SK-N-SH treated with all-trans-retinoic acid at 6 μM for 48 hours (cell line): ENCODE data around the gene NHSL2.

ENCODE experiments used
- ATAC-seq: fragments of 200-7000 bp; cut with Tn5 transposase; 3 replicates; pipeline ENCODE4 v1.9.1; 2020; ENCODE audit warnings: mild to moderate bottlenecking, moderate library complexity
- ARNTL ChIP-seq: fragments of 450-650 bp; formaldehyde crosslinking; IDR thresholded peaks from 2 replicates; pipeline ENCODE4 v1.5.0; 2020; ENCODE audit warnings: low read depth, mild to moderate bottlenecking, moderate library complexity, borderline replicate concordance
- BACH2 ChIP-seq: fragments of 250-450 bp; sonication (Bioruptor Pico); IDR thresholded peaks from 2 replicates; pipeline ENCODE4 v1.9.0; 2021; ENCODE audit warnings: mild to moderate bottlenecking, borderline replicate concordance
- CREB5 ChIP-seq: fragments of 250-450 bp; sonication (Bioruptor Pico); IDR thresholded peaks from 2 replicates; pipeline ENCODE4 v1.5.1; 2020; ENCODE audit warnings: low read depth, mild to moderate bottlenecking, moderate library complexity
- CSDC2 ChIP-seq: fragments of 250-450 bp; sonication (Bioruptor Pico); IDR thresholded peaks from 2 replicates; pipeline ENCODE4 v1.5.0; 2020; ENCODE audit warnings: mild to moderate bottlenecking, moderate library complexity
- CSRNP3 ChIP-seq: fragments of 250-450 bp; sonication (Bioruptor Pico); IDR thresholded peaks from 2 replicates; pipeline ENCODE4 v1.5.1; 2021; ENCODE audit warnings: mild to moderate bottlenecking, moderate library complexity
- ESRRG ChIP-seq: fragments of 250-450 bp; sonication (Bioruptor Pico); IDR thresholded peaks from 2 replicates; pipeline ENCODE4 v1.6.1; 2021; ENCODE audit warnings: mild to moderate bottlenecking
- ISL1 ChIP-seq: fragments of 250-450 bp; sonication (Bioruptor Pico); IDR thresholded peaks from 2 replicates; pipeline ENCODE4 v2.1.2; 2022; ENCODE audit warnings: mild to moderate bottlenecking, moderate library complexity
- OSR1 ChIP-seq: fragments of 250-450 bp; sonication (Bioruptor Pico); IDR thresholded peaks from 2 replicates; pipeline ENCODE4 v1.8.0; 2022; ENCODE audit warnings: moderate library complexity, mild to moderate bottlenecking, inconsistent platforms
- PATZ1 ChIP-seq: fragments of 250-450 bp; sonication (Bioruptor Pico); IDR thresholded peaks from 2 replicates; pipeline ENCODE4 v1.8.0; 2020; ENCODE audit warnings: mild to moderate bottlenecking, moderate library complexity, borderline replicate concordance
- POU6F1 ChIP-seq: fragments of 250-450 bp; sonication (Bioruptor Pico); IDR thresholded peaks from 2 replicates; pipeline ENCODE4 v1.8.0; 2021; ENCODE audit warnings: low read depth, mild to moderate bottlenecking, moderate library complexity, borderline replicate concordance
- RARB ChIP-seq: fragments of 250-450 bp; sonication (Bioruptor Pico); IDR thresholded peaks from 2 replicates; pipeline ENCODE4 v1.8.0; 2021; ENCODE audit warnings: mild to moderate bottlenecking, moderate library complexity
- SNAI2 ChIP-seq: fragments of 250-450 bp; sonication (Bioruptor Pico); IDR thresholded peaks from 2 replicates; pipeline ENCODE4 v1.5.0; 2020; ENCODE audit warnings: mild to moderate bottlenecking, moderate library complexity
- TOX ChIP-seq: fragments of 250-450 bp; sonication (Bioruptor Pico); IDR thresholded peaks from 2 replicates; pipeline ENCODE4 v1.8.0; 2021; ENCODE audit warnings: mild to moderate bottlenecking, moderate library complexity, borderline replicate concordance
- TSHZ2 ChIP-seq: fragments of 250-450 bp; sonication (Bioruptor Pico); IDR thresholded peaks from 2 replicates; pipeline ENCODE4 v1.5.0; 2020; ENCODE audit warnings: mild to moderate bottlenecking, moderate library complexity
- ZC3H10 ChIP-seq: fragments of 250-450 bp; sonication (Bioruptor Pico); IDR thresholded peaks from 2 replicates; pipeline ENCODE4 v1.5.1; 2021; ENCODE audit warnings: mild to moderate bottlenecking, moderate library complexity
- ZFP30 ChIP-seq: fragments of 450-650 bp; formaldehyde crosslinking; IDR thresholded peaks from 2 replicates; pipeline ENCODE4 v1.5.0; 2022; ENCODE audit warnings: mild to moderate bottlenecking, moderate library complexity
- ZNF565 ChIP-seq: fragments of 450-650 bp; formaldehyde crosslinking; conservative IDR thresholded peaks from 2 replicates; pipeline ENCODE4 v1.5.0; 2020; ENCODE audit warnings: low read depth, mild to moderate bottlenecking, moderate library complexity
- ZNF70 ChIP-seq: fragments of 450-650 bp; formaldehyde crosslinking; IDR thresholded peaks from 2 replicates; pipeline ENCODE4 v1.5.0; 2020; ENCODE audit warnings: mild to moderate bottlenecking, moderate library complexity

The NHSL2 gene

GRCh38 chrX:71871367-71871766 lies 39.3 kb upstream of the NHSL2 start:
- ATAC-seq = no peak
- no peak for TF ChIP-seq ZNF70 (CRISPR knock-in tag)
- TF ChIP-seq ZNF565 (CRISPR knock-in tag) = no peak
- TF ChIP-seq SNAI2 (CRISPR knock-in tag) = no peak
- no peak for TF ChIP-seq ESRRG
- no peak for TF ChIP-seq POU6F1 (CRISPR knock-in tag)
- no peak for TF ChIP-seq TOX (CRISPR knock-in tag)
- TF ChIP-seq ARNTL (CRISPR knock-in tag) = no peak
- no peak for TF ChIP-seq BACH2 (CRISPR knock-in tag)
- TF ChIP-seq CSRNP3 (CRISPR knock-in tag) = no peak
- TF ChIP-seq TSHZ2 (CRISPR knock-in tag) = no peak
- TF ChIP-seq CSDC2 (CRISPR knock-in tag) = no peak

- TF ChIP-seq PATZ1 (no peak), ESRRG (no peak), ZFP30 (CRISPR knock-in tag) (no peak), POU6F1 (CRISPR knock-in tag) (no peak), TSHZ2 (CRISPR knock-in tag) (no peak), RARB (no peak), CSRNP3 (CRISPR knock-in tag) (no peak), SNAI2 (CRISPR knock-in tag) (no peak), ISL1 (CRISPR knock-in tag) (no peak), OSR1 (CRISPR knock-in tag) (no peak), CREB5 (CRISPR knock-in tag) (no peak), ZC3H10 (CRISPR knock-in tag) (no peak), BACH2 (CRISPR knock-in tag) (no peak), ZNF565 (CRISPR knock-in tag) (no peak)
- ATAC-seq = no peak
These were observed 37.8 kb upstream of the NHSL2 start for GRCh38 chrX:71872542-71873458.
